CD14-positive monocyte (primary cell): Measurements from ENCODE around the gene VPS35L. TPM values are rescaled to one million over a fixed set of nuclear protein-coding genes. Genes with fewer than 3 reads are reported as not detected.
A peak's percentile ranks its signal among the peaks of the same experiment; 100 is the strongest.

Experiments used
- DNase-seq, 3 donors: peaks; one replicate each; pipeline ENCODE4 v3.0.0-alpha.2; 2011 to 2022
- H2AFZ ChIP-seq: 2 replicates; pipeline ENCODE4 v1.6.0; 2012; ENCODE audit warnings: mild to moderate bottlenecking, low read depth, low read length, inconsistent platforms; ENCODE audit not compliant: insufficient read depth, poor library complexity, severe bottlenecking
- H3K27ac ChIP-seq, 2 donors: 1 replicate in 1 of 2; 2 replicates in 1 of 2; pipeline ENCODE4 v1.5.1; 2012 to 2013; ENCODE audit warnings: low read length in 2 of 2, control low read depth in 1 of 2, inconsistent platforms in 1 of 2, low read depth in 1 of 2, mild to moderate bottlenecking in 1 of 2
- H3K27me3 ChIP-seq, 2 donors: one replicate each; pipeline versions ENCODE4 v1.6.0 to v1.6.1; 2011 to 2013; ENCODE audit warnings: low read length in 2 of 2; ENCODE audit not compliant: control insufficient read depth in 2 of 2, insufficient read depth in 2 of 2
- H3K36me3 ChIP-seq, 2 donors: replicated peaks in 1 of 2; 1 replicate in 1 of 2; 2 replicates in 1 of 2; pipeline versions ENCODE4 v1.5.1 to v1.6.1; 2012 to 2013; ENCODE audit warnings: low read length in 2 of 2, control low read depth in 1 of 2, inconsistent platforms in 1 of 2, mild to moderate bottlenecking in 1 of 2; ENCODE audit not compliant: insufficient read depth in 2 of 2, control insufficient read depth in 1 of 2
- H3K4me1 ChIP-seq, 2 donors: 1 replicate in 1 of 2; 2 replicates in 1 of 2; pipeline versions ENCODE4 v1.5.1 to v1.6.1; 2012 to 2013; ENCODE audit warnings: low read length in 2 of 2, control low read depth in 1 of 2, inconsistent platforms in 1 of 2, mild to moderate bottlenecking in 1 of 2, moderate library complexity in 1 of 2; ENCODE audit not compliant: insufficient read depth in 2 of 2, control insufficient read depth in 1 of 2
- H3K4me2 ChIP-seq: replicated peaks from 2 replicates; pipeline ENCODE3; 2012; ENCODE audit warnings: low read length, moderate library complexity, mild to moderate bottlenecking; ENCODE audit not compliant: poor library complexity, severe bottlenecking; ENCODE audit errors: extremely low read depth
- H3K4me3 ChIP-seq, 3 experiments: fragments of 200-600 bp in 1 of 3; sonication (generic) in 1 of 3; replicated peaks in 1 of 3; 1 replicate in 2 of 3; 2 replicates in 1 of 3; pipeline ENCODE4 v1.5.1; 2011 to 2013; ENCODE audit warnings: low read length in 3 of 3, mild to moderate bottlenecking in 3 of 3, control low read depth in 2 of 3, low read depth in 2 of 3, inconsistent platforms in 1 of 3, moderate library complexity in 1 of 3
- H3K79me2 ChIP-seq: 2 replicates; pipeline ENCODE4 v1.6.0; 2012; ENCODE audit warnings: mild to moderate bottlenecking, control low read depth, inconsistent platforms, low read length, moderate library complexity; ENCODE audit not compliant: insufficient read depth
- H3K9ac ChIP-seq: 2 replicates; pipeline ENCODE4 v1.6.0; 2017; ENCODE audit warnings: low read length, mild to moderate bottlenecking; ENCODE audit not compliant: insufficient read depth, poor library complexity, severe bottlenecking
- H3K9me3 ChIP-seq, 2 donors: replicated peaks in 1 of 2; 1 replicate in 1 of 2; 2 replicates in 1 of 2; pipeline versions ENCODE4 v1.5.1 to v1.6.1; 2012 to 2013; ENCODE audit warnings: low read length in 2 of 2, control low read depth in 1 of 2; ENCODE audit not compliant: control insufficient read depth in 1 of 2, insufficient read depth in 1 of 2
- H4K20me1 ChIP-seq: 2 replicates; pipeline ENCODE4 v1.6.0; 2012; ENCODE audit warnings: mild to moderate bottlenecking, low read length, control low read depth, moderate library complexity; ENCODE audit not compliant: insufficient read depth
- H3K27ac Mint-ChIP-seq, 7 donors: one replicate each; pipeline ENCODE4 v1.8.0; 2020; ENCODE audit warnings: mild to moderate bottlenecking in 7 of 7, mixed read lengths in 7 of 7, moderate library complexity in 6 of 7, inconsistent platforms in 2 of 7
- H3K27me3 Mint-ChIP-seq, 3 donors: one replicate each; pipeline ENCODE4 v1.8.0; 2021 to 2022; ENCODE audit warnings: low read depth in 3 of 3, mild to moderate bottlenecking in 3 of 3, mixed read lengths in 3 of 3, moderate library complexity in 3 of 3, inconsistent platforms in 1 of 3
- H3K36me3 Mint-ChIP-seq, 2 donors: one replicate each; pipeline ENCODE4 v1.8.0; 2020; ENCODE audit warnings: mixed read lengths in 2 of 2, inconsistent platforms in 1 of 2, mild to moderate bottlenecking in 1 of 2
- H3K4me1 Mint-ChIP-seq: one replicate; pipeline ENCODE4 v1.8.0; 2020; ENCODE audit warnings: mild to moderate bottlenecking, mixed read lengths
- H3K4me3 Mint-ChIP-seq, 2 donors: one replicate each; pipeline ENCODE4 v1.8.0; 2020; ENCODE audit warnings: mild to moderate bottlenecking in 2 of 2, mixed read lengths in 2 of 2, moderate library complexity in 1 of 2
- H3K9me3 Mint-ChIP-seq, 7 donors: one replicate each; pipeline ENCODE4 v1.8.0; 2020 to 2022; ENCODE audit warnings: mixed read lengths in 7 of 7, mild to moderate bottlenecking in 6 of 7, moderate library complexity in 6 of 7, inconsistent platforms in 2 of 7
- WGBS: methylation state at CpG from one replicate; pipeline ENCODE4 v1.1.5; 2013; ENCODE audit warnings: missing lambda C conversion rate; ENCODE audit not compliant: insufficient coverage; 5-methylcytosine and 5-hydroxymethylcytosine counted together
- intact Hi-C, 2 donors: fragments of 100-400 bp; cut with micrococcal nuclease; formaldehyde crosslinking; loops; one replicate each; pipeline versions ENCODE4 v1.15.0 to v1.15.1; 2023
- polyA plus RNA-seq, 3 donors: library from polyadenylated mRNA; depleted of rRNA in 1 of 3; unstranded in 2 of 3; stranded (reverse) in 1 of 3; fragments of 300-500 nt in 2 of 3; fragments of >200 nt in 1 of 3; fragmentation: Illumina TruSeq in 2 of 3; gene quantifications; 1 replicate in 2 of 3; 2 replicates in 1 of 3; pipeline ENCODE4 v1.2.3, GENCODE V29; 2012 to 2021
- TF ChIP-seq, protein P1 (sequence below): fragments of 200-600 bp; IDR thresholded peaks from one replicate; pipeline ENCODE4 v1.8.0; 2022; ENCODE audit warnings: antibody characterized with exemption, mild to moderate bottlenecking

The VPS35L gene
- polyA plus RNA-seq, 3 donors, result 29.7 to 51.4 (median 48.8) TPM

DNA sequence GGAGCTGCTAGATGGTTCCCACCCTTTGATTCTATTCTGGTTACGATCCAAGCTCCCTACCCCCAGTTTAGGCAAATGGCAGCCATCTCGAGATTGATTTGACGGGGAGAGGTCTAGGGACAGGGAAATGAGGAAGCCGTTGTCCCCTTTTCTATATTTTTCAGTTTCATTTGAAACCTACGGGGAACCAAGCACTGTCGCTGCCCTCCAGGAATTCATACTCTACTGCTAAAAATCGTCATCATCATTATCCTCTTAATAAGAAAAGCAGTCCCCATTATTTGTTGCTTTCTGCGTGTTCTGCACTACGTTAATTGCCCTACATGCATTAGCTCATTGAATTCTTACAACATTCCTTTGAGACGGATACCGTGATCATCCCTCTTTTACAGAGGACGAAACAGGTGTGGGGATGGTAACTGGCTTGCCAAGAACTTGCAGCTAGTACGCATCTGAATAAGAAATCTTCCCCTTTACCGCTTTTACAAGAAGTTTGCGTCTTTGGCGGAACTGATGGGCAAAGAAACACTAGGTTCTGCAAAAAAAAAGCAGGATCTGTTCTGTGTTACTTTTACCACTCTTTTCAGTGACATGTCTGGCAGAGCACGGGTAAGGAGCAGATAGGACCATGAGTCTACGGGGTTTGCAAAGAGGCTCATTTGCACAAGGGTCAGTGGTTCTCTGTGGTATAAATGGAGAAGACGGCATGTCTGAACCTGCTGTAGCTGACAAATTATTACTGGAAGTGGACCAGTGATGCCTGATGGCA, 30.7 kb upstream of the VPS35L start:
- DNase-seq, result peak in 2 of 3 donors; percentile 41 to 50
- TF ChIP-seq, protein P1, sequence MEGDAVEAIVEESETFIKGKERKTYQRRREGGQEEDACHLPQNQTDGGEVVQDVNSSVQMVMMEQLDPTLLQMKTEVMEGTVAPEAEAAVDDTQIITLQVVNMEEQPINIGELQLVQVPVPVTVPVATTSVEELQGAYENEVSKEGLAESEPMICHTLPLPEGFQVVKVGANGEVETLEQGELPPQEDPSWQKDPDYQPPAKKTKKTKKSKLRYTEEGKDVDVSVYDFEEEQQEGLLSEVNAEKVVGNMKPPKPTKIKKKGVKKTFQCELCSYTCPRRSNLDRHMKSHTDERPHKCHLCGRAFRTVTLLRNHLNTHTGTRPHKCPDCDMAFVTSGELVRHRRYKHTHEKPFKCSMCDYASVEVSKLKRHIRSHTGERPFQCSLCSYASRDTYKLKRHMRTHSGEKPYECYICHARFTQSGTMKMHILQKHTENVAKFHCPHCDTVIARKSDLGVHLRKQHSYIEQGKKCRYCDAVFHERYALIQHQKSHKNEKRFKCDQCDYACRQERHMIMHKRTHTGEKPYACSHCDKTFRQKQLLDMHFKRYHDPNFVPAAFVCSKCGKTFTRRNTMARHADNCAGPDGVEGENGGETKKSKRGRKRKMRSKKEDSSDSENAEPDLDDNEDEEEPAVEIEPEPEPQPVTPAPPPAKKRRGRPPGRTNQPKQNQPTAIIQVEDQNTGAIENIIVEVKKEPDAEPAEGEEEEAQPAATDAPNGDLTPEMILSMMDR, result no peak
- peak overlapping the region; percentile 55 to 96 (median 65) for H3K4me3 ChIP-seq
- peaks cover 14 to 15% of the 10 kb centered on the region in 2 donors for H3K36me3 Mint-ChIP-seq
- intact Hi-C loops, result loop anchor here (5.0 kb wide), 3 partner anchors 33 to 722 kb away; partner anchors contain the start of genes ARL6IP1 (in 1 of the 2), COQ7 (in 1 of the 2) and VPS35L (in 1 of the 2)
- peak overlapping the region; percentile 73 for H3K9ac ChIP-seq
- peak overlapping the region; percentile 100 for H3K4me2 ChIP-seq
- peaks cover 4% of the 10 kb centered on the region for H4K20me1 ChIP-seq
- H3K4me1 Mint-ChIP-seq, result peaks cover 33% of the 10 kb centered on the region
- H3K4me3 Mint-ChIP-seq, result peak overlapping the region; percentile 100
- H3K9me3 ChIP-seq, result no peaks in the 10 kb centered on the region
- peaks cover 0 to 2% (median 0%) of the 10 kb centered on the region in 3 donors for H3K27me3 Mint-ChIP-seq
- H3K27ac Mint-ChIP-seq, result peak overlapping the region; percentile 85 to 96 (median 92)
- H3K79me2 ChIP-seq, result peaks cover 75% of the 10 kb centered on the region
- peak overlapping the region; percentile 4 to 85 for H3K27ac ChIP-seq
- H3K4me1 ChIP-seq, result peaks cover 30 to 48% of the 10 kb centered on the region in 2 donors
- H3K27me3 ChIP-seq, result no peaks in the 10 kb centered on the region
- H3K9me3 Mint-ChIP-seq, result peaks cover 0 to 2% (median 0%) of the 10 kb centered on the region in 7 donors
- peaks cover 16 to 18% of the 10 kb centered on the region in 2 donors for H3K36me3 ChIP-seq
- WGBS, result 3% methylated on average over 6 of the region's 19 CpGs
- H2AFZ ChIP-seq, result peak overlapping the region; percentile 97

DNA sequence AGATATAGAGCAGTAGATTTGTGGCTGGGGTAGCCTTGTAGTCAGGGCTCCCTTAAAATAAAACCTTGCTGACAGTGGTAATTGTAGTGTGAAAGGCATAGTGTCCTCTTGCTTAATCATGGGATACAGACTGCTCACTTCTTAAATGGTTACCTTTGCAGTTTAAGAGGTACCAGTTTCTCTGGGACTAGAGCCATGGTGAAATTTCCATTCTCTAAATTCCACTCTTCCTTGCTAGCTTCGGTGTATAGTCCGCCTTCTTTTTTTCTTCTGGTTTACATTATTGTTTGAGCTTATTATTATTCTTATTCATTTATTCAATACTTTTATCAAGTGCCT, 30.1 kb upstream of the VPS35L start:
- Histone ChIP-seq H2AFZ (peak overlapping the region; percentile 97), H3K27me3 (no peaks in the 10 kb centered on the region), H3K4me2 (peak overlapping the region; percentile 100), H3K9me3 (no peaks in the 10 kb centered on the region), H3K36me3 (peaks cover 16 to 24% of the 10 kb centered on the region in 2 donors), H3K27ac (peak overlapping the region in 1 of 2 donors; percentile 85), H3K79me2 (peaks cover 72% of the 10 kb centered on the region), H3K4me3 (peak overlapping the region in 2 of 3 experiments; percentile 55 to 96), H4K20me1 (peaks cover under 1% of the 10 kb centered on the region), H3K9ac (no peak overlapping the region), H3K4me1 (peaks cover 25 to 43% of the 10 kb centered on the region in 2 donors)
- H3K9me3 Mint-ChIP-seq, result peaks cover 0 to 1% (median 0%) of the 10 kb centered on the region in 7 donors
- peaks cover 28% of the 10 kb centered on the region for H3K4me1 Mint-ChIP-seq
- no peak for DNase-seq
- peaks cover 16 to 18% of the 10 kb centered on the region in 2 donors for H3K36me3 Mint-ChIP-seq
- peak overlapping the region; percentile 100 for H3K4me3 Mint-ChIP-seq
- TF ChIP-seq, protein P1, result no peak
- WGBS, result no CpG with 5 or more reads among the region's 2 CpGs
- intact Hi-C loops, result no loop called here
- H3K27ac Mint-ChIP-seq, result peak overlapping the region; percentile 30 to 94 (median 90)
- H3K27me3 Mint-ChIP-seq, result peaks cover 0 to 2% (median 0%) of the 10 kb centered on the region in 3 donors
